ENCODE measurements around the gene ADCY3. TPM values are rescaled to one million over a fixed set of nuclear protein-coding genes. Genes with fewer than 3 reads are reported as not detected.

The ADCY3 gene
- total RNA-seq, 1 donor from 2014 or later: 38.6 TPM

DNA sequence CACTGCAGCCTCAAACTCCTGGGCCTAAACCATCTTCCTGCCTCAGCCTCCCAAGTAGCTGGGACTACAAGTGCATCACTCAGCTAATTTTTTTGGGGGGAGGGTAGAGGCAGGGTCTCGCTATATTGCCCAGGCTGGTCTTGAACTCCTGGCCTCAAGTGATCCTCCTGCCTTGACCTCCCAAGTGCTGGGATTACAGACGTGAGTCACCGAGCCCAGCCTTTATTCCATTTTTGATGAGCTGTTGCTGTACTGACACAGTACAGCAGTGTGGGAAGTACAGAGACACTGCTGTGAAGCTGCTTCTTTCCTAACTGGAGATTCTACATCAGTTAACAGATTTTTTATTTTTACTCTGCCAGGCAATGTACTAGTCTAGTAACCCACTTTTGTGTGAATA lies 145.7 kb downstream of the ADCY3 start:
- H3K36me3 Mint-ChIP-seq: peaks cover 16% of the 10 kb centered on the region
- peaks cover 6% of the 10 kb centered on the region for H3K9me3 Mint-ChIP-seq
- no peak overlapping the region for H3K27ac Mint-ChIP-seq
- H3K4me1 Mint-ChIP-seq: peaks cover 9% of the 10 kb centered on the region
- DNase-seq (ENCODE audit: low spot score in 2 of 2, unreplicated experiment in 2 of 2): no peak
- H3K27me3 Mint-ChIP-seq (ENCODE audit: low read depth): no peaks in the 10 kb centered on the region
- no peak overlapping the region for H3K4me3 Mint-ChIP-seq
- no peak for TF ChIP-seq CTCF (IDR thresholded peaks at IDR 0.05; ENCODE audit: unreplicated experiment)

GRCh38 chr2:24771764-24772586 lies 148.1 kb downstream of the ADCY3 start:
- DNase-seq (ENCODE audit: low spot score in 2 of 2, unreplicated experiment in 2 of 2): no peak
- Mint-ChIP-seq H3K4me3 (no peak overlapping the region), H3K27ac (no peak overlapping the region), H3K36me3 (peaks cover 22% of the 10 kb centered on the region), H3K9me3 (peaks cover 6% of the 10 kb centered on the region), H3K4me1 (peaks cover 8% of the 10 kb centered on the region), H3K27me3 (ENCODE audit: low read depth) (no peaks in the 10 kb centered on the region)
- TF ChIP-seq CTCF (IDR thresholded peaks at IDR 0.05; ENCODE audit: unreplicated experiment): no peak

DNA sequence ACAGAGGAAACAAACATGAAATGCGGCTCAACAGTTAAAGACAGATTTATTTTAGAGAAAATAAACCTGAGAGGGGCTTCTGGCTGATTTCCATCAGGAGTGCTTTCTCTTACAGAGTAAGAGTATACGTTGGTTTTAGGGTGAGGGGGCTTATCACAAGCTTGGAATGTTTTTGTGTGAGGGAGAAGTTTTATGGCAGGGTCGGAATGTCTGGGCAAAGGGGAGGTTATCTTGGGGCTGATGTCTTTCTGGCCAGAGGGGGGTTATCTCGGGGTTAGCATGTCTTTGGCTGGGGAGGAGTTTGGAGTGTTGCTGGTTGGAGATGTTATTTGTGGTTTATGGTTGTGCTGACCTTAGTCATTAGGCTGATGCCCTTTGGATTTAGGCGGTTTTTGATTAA lies 149.0 kb downstream of the ADCY3 start:
- TF ChIP-seq CTCF (IDR thresholded peaks at IDR 0.05; ENCODE audit: unreplicated experiment): no peak
- Mint-ChIP-seq H3K4me1 (peaks cover 8% of the 10 kb centered on the region), H3K27ac (peak overlapping the region; percentile 26), H3K27me3 (ENCODE audit: low read depth) (no peaks in the 10 kb centered on the region), H3K36me3 (peaks cover 29% of the 10 kb centered on the region), H3K4me3 (no peak overlapping the region), H3K9me3 (peaks cover 6% of the 10 kb centered on the region)
- no peak for DNase-seq (ENCODE audit: low spot score in 2 of 2, unreplicated experiment in 2 of 2)

Other genes starting within 250 kb of the ADCY3 start
- gene PTRHD1, start 126.8 kb downstream of the ADCY3 start, total RNA-seq: 17.2 to 22.4 TPM (median 22.0 TPM) in 3 replicates
- gene CENPO, start 126.8 kb downstream of the ADCY3 start, total RNA-seq: 18.1 to 19.0 TPM (median 18.8 TPM) in 3 replicates
- 10.4 to 10.9 TPM (median 10.6 TPM) in 3 replicates for gene DNAJC27, start 51.7 kb upstream of the ADCY3 start, total RNA-seq
- gene EFR3B, start 121.8 kb upstream of the ADCY3 start, total RNA-seq: 14.4 to 16.7 TPM (median 15.4 TPM) in 3 replicates
- 0.29 TPM in 1 of 3 replicates, not detected in the others for gene POMC, start 248.3 kb upstream of the ADCY3 start, total RNA-seq